A673 (cell line): ENCODE measurements around the gene HS1BP3.
A peak's percentile ranks its signal among the peaks of the same experiment; 100 is the strongest.

ENCODE experiments used
- EZH2 ChIP-seq: fragments of 200-600 bp; sonication (generic); IDR thresholded peaks from 2 replicates; pipeline ENCODE4 v1.6.1; 2017; ENCODE audit warnings: borderline replicate concordance, low read depth, mild to moderate bottlenecking, mixed read lengths, antibody characterized with exemption, low read length; ENCODE audit not compliant: poor library complexity, severe bottlenecking
- TF ChIP-seq, protein P1 (sequence below): fragments of 300-800, 200-600 bp; sonication (generic); conservative IDR thresholded peaks from 2 replicates; pipeline ENCODE4 v1.5.1; 2017; ENCODE audit warnings: low read depth, mild to moderate bottlenecking, antibody characterized with exemption, low read length, moderate library complexity, mixed read lengths

DNA sequence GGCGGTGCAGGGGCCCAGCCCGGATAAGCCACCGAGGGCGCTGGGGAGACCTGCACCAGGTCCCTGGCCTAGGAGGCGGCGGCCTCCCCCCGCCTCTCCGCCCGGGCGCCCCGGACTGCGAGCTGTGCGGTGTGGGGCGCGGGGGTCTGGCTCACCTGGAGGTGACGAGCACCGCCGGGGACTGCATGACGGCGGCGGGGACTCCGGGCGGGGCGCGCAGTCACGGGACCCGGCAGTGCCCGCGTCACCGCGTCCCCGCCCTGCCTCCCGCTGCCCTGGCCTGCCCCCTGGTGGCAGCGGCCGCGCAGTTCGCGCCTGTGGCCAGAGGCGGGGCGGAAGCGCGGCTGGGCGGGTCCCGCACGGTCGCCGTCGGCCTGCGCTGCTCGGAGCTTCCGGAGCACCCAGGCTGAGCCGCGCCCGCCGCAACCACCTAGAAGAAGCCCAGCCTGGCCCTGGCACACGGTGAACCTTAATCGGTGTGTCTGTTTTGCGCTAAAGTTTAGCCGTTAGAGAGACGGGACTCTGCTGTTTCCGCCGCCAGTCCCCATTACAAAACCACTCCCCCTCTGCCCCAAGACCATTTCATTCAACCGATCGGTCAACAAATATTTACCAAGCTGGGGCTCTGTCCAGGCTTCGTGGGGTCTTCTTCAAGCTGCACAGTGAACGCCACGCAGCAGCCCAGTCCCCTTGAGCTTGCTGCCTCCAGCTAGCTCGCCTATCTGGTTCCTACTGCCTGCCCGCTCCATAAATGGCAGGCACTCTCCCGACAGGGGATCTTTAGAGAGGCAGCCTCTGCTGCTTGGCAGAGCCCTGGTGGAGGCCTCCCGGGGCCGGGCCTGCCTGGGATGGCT is at the start of gene HS1BP3:
- TF ChIP-seq, protein P1, sequence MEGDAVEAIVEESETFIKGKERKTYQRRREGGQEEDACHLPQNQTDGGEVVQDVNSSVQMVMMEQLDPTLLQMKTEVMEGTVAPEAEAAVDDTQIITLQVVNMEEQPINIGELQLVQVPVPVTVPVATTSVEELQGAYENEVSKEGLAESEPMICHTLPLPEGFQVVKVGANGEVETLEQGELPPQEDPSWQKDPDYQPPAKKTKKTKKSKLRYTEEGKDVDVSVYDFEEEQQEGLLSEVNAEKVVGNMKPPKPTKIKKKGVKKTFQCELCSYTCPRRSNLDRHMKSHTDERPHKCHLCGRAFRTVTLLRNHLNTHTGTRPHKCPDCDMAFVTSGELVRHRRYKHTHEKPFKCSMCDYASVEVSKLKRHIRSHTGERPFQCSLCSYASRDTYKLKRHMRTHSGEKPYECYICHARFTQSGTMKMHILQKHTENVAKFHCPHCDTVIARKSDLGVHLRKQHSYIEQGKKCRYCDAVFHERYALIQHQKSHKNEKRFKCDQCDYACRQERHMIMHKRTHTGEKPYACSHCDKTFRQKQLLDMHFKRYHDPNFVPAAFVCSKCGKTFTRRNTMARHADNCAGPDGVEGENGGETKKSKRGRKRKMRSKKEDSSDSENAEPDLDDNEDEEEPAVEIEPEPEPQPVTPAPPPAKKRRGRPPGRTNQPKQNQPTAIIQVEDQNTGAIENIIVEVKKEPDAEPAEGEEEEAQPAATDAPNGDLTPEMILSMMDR: peak; percentile 54
- no peak for TF ChIP-seq EZH2
